ENCODE measurements around the gene CENPU.

GRCh38 chr4:184674011-184674410 is 59.9 kb downstream of the CENPU start:
- TF ChIP-seq CTCF (tag by site-specific recombination; IDR thresholded peaks at IDR 0.05): no peak
- no peak for TF ChIP-seq MZF1 (tag by site-specific recombination; IDR thresholded peaks at IDR 0.05; ENCODE audit: borderline replicate concordance)
- no peak for TF ChIP-seq ZNF114 (tag by site-specific recombination; IDR thresholded peaks at IDR 0.05)
- no peak for TF ChIP-seq ZNF169 (tag by site-specific recombination; IDR thresholded peaks at IDR 0.05)
- TF ChIP-seq ZNF518A (tag by site-specific recombination; conservative IDR thresholded peaks at IDR 0.05; ENCODE audit: low read depth): no peak
- TF ChIP-seq PATZ1 (tag by site-specific recombination; IDR thresholded peaks at IDR 0.05): no peak
- no peak for TF ChIP-seq ZNF585B (tag by site-specific recombination; IDR thresholded peaks at IDR 0.05)
- TF ChIP-seq YY1 (tag by site-specific recombination; IDR thresholded peaks at IDR 0.05): no peak
- TF ChIP-seq ZNF513 (tag by site-specific recombination; IDR thresholded peaks at IDR 0.05): no peak

All from HEK293 (cell line).